Activated T-helper 9 cell treated with anti-CD3 and anti-CD28 coated beads, Interleukin-2, amount 50 U/mL, for 16 hours (primary cell): ENCODE measurements around the gene C21orf91.

Experiments
- DNase-seq: peaks from one replicate; pipeline ENCODE4 v3.0.0-alpha.2; 2020; ENCODE audit warnings: low read depth

Gene C21orf91

GRCh38 chr21:17819114-17819876 lies at the start of gene C21orf91:
C21orf91 (minus strand) TSS chr21:17819356; CDS start chr21:17818318, 1,038 bp downstream.
- DNase-seq = peak; percentile 82

GRCh38 chr21:17866590-17866989 lies 47.4 kb upstream of the C21orf91 start:
- DNase-seq = no peak

- no peak for DNase-seq
Observed at GRCh38 chr21:17859661-17860060, 40.5 kb upstream of the C21orf91 start.

DNA sequence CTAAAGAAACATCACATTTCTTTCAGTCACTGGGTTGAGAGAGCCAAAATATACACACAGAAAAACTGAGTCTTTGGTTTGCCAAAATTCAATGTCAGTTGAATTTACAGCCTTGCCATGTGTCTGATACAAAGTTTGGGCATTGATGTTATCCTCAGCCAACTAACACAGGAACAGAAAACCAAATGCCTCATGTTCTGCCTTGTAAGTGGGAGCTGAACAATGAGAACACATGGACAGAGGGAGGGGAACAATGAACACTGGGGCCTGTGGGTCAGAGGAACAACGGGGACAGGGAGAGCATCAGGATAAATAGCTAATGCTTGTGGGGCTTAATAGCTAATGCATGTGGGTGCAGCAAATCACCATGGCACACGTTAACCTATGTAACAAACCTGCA lies 39.6 kb upstream of the C21orf91 start:
- no peak for DNase-seq

GRCh38 chr21:17854745-17855144 lies 35.6 kb upstream of the C21orf91 start:
- no peak for DNase-seq

- no peak for DNase-seq
Observed at GRCh38 chr21:17853393-17854275, 34.5 kb upstream of the C21orf91 start.

DNA sequence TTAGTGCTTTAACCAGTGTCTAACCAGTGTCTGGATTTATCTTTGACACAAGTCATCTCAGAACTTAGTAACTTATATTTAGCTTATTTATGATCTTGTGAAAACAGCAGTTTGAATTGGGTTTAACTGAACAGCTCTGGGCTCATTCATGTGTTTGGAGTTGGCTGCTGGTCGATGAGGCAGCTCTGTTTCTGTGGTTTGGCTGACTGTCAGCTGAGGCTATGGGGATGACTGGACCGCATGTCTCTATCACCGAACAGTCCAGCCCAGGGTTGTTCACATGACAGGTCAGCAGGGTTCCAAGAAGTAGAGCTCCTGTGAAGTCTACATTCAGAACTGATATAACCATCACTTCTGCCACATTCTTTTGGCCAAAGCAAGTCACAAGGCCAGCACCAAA lies 29.1 kb upstream of the C21orf91 start:
- no peak for DNase-seq

DNA sequence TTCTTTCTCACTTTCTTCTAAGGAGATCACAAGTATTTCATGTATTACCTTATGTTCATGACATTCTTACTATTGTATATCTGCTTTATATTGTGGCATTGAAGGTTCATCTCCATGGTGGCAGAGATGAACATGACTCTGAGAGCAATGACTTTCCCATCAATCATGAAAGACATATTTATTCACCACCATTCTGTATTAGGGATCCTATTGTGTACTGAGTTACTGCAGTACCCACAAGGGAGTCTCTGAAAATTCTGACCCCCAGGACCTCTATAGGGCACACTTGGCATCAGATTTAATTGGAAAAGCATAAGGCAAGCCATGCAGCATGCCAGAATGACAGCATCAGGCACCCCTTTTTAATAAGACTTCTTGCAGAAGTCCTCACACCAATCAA lies 21.9 kb upstream of the C21orf91 start:
- no peak for DNase-seq

DNA sequence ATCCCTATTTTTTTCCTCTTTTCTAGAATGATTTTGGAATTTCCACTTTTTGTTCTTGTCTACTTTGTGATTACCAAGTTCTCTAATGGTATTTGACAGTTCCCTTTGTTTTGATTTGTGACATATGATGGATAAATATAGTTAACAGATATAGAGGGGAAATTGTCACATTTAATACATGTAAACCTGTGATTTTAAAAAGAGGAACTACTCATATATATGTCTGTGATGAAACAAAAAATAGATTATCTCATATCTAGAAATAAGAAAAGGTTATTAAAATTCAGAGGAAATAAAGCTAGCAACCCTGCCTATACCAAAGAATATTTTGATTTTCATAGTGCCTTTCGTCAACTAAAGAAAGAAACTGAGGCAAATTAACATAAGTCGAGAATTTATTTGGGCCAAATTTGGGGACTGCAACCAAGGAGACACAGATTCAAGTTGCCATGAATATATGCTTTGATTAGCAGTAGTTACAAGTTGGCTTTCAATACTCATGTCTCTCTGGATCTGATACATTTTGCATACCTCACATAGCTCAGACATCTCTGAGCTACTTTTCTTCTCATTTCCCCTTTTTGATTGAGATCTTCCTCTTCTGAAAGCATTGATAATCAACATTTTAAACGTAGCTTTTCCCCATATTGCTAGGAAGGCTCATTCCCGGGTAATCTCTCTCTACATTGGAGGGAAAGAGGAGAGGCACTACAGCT lies 15.6 kb upstream of the C21orf91 start:
- no peak for DNase-seq

- DNase-seq = no peak
Observed at GRCh38 chr21:17829472-17829871, 10.3 kb upstream of the C21orf91 start.

GRCh38 chr21:17828223-17828622 lies 9.1 kb upstream of the C21orf91 start:
- DNase-seq = no peak

- DNase-seq = no peak
Observed at GRCh38 chr21:17823846-17824245, 4.7 kb upstream of the C21orf91 start.

GRCh38 chr21:17821121-17821520 lies 2.0 kb upstream of the C21orf91 start:
- no peak for DNase-seq

DNA sequence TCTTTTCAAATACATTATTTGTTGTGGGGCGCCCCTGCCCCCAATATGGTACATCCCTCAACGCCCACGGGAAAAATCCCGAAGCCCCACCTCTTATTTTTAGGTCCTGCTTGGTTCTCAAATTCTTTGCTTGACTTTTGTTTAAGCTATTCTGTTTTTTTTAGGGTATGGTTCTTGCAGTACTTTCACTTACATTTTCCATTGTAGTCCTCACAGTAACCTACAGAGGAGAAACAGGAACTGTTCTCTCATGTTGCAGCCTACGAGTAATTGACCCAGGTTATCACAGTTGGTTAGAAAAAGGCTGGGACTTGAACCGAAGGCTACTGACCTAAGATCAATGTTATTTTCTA lies 697 bp upstream of the C21orf91 start:
- DNase-seq = no peak

DNA sequence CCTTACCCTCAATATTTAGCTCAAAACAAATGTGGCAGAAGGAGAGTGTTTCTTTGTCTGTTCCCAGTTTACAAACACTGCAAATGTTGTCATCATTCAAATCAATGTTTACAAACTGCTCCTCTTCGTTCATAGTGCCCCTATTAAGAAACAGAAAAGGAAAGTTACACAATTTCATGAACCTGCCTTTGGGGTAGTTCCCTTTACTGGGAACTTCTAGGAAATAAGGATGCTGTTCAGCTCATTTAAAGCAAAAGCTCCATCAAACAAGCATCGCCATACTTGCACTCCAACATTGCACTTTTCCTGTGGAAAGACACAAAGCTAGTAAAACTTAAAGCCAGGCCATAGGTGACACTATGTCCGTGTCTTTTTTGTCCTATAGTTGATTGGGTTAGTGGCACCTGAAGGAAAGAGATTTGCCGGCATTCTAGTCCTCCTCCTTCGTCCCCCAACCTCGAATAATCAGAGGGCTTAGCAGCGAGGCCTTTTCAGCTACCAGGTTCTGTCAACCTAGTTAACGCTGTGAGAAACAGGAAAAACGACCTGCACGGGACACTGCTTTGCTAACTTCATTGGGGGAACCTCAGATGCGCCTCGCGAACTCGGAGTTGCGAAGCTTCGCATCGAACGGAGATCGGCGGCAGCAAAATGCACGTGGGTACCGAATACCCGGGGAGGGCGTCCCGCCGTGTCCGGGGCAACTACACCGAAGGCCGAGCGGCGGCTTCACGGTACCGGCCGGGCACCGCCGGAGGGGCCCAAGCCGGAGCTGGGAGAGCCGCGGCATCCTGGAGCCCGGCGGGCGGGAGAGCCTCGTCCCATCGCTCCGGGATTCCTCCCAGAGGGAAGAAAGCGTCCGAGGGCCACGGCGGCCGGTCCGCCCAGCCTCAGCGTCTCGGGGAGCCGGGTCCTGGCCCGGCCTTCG lies 706 bp downstream of the C21orf91 start:
- DNase-seq = peak; percentile 20

- DNase-seq = no peak
Observed at GRCh38 chr21:17813353-17813752, 5.8 kb downstream of the C21orf91 start.

GRCh38 chr21:17805966-17806365 lies 13.2 kb downstream of the C21orf91 start:
- DNase-seq = no peak

DNA sequence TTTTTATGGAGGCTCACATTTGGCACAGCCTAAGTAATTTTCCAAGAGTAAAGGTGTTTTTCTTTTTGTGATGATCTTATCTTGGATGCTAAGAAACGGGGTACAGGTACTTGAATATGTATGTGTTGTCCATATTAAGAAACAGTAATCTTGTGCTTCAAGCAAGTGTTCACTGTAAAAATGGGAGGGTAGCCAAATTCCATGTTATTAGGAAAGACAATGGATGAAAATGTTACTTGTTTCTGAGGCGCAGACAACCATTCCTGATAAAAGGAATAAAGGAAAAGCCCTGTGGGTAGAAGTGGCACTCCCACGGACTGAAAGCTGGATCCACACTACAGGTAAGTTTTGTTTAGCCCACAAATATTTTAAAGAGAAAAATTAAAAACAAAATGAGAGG lies 15.6 kb downstream of the C21orf91 start:
- DNase-seq = no peak

GRCh38 chr21:17802572-17802971 lies 16.6 kb downstream of the C21orf91 start:
- no peak for DNase-seq

DNA sequence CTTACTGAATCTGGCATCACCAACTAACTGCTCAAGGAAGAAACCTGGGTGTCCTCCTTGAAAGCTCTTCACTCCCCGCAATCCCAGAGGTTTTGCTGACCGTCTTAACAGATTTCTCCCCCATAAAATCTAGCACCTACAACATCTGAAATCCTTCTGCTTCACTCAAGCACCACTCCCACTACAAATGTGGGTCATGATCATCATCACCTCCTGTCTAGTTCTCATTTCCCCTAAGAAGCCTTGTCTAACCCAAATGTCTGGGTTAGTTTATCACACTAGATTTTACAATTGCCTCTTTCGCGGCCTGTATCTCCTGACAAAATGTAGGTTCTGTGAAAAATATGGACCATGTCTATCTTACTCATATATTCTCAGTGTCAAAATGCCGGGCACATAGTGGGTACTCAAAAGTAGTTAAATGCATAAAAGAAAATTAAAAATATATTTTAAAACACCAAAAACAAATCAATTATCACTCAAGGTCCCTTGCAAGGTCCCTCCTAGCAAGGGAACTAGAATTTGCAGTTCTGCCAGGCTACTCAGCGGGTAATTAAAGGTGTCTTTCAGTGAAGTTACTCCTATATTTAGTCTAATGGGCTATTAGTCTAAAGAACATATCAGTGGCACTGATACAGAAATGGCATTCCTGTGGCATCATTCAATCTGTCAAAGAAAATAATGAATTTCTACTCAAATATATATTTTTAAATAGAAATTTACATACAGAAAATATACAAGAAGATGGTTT lies 19.6 kb downstream of the C21orf91 start:
- DNase-seq = no peak

GRCh38 chr21:17798796-17799195 lies 20.4 kb downstream of the C21orf91 start:
- DNase-seq = no peak
